Posterior vena cava (tissue), 2 donors: ENCODE measurements around the gene ANKRD7. TPM values are rescaled to one million over a fixed set of nuclear protein-coding genes. Genes with fewer than 3 reads are reported as not detected.

Experiments
- total RNA-seq, 2 donors: library from RNA; stranded (reverse); fragmentation: NEBNext Ultra II Directional; extraction: Animal tissue kit (Norgen Biotek cat#: 25700); gene quantifications; one replicate each; pipeline ENCODE4 v1.2.1, GENCODE V29; 2021
- donor health status: DM: yes; HTN: yes; CAD: no.
- donor health status: DM: yes; HTN: yes; CAD: no.

ANKRD7 gene
- total RNA-seq, 2 donors from 2014 or later: 0.48 to 0.93 TPM

Other genes with a start within 250 kb of the ANKRD7 start
- gene LSM8, start 40.5 kb upstream of the ANKRD7 start, total RNA-seq: 10 to 100 TPM; 20.8 to 23.4 TPM